NCI-H345 treated with DMSO at 0.1 percent for 48 hours (cell line): Measurements from ENCODE around the gene XIRP1.
"Not testable (repeated sequence)": the region's sequence is repeated elsewhere in the genome, so short reads cannot be mapped to it uniquely, and the experiment has no call there.

Experiments
- DNase-seq: peaks from one replicate; lab custom pipeline; 2025; ENCODE audit not compliant: unreplicated experiment; lab: John Stamatoyannopoulos, UW

Gene XIRP1

GRCh38 chr3:39185959-39186691 lies 6.3 kb downstream of the XIRP1 start:
- DNase-seq, result no peak

GRCh38 chr3:39185326-39185958 lies 7.0 kb downstream of the XIRP1 start:
- DNase-seq, result no peak

GRCh38 chr3:39184968-39185285 lies 7.5 kb downstream of the XIRP1 start:
- DNase-seq, result no peak

DNA sequence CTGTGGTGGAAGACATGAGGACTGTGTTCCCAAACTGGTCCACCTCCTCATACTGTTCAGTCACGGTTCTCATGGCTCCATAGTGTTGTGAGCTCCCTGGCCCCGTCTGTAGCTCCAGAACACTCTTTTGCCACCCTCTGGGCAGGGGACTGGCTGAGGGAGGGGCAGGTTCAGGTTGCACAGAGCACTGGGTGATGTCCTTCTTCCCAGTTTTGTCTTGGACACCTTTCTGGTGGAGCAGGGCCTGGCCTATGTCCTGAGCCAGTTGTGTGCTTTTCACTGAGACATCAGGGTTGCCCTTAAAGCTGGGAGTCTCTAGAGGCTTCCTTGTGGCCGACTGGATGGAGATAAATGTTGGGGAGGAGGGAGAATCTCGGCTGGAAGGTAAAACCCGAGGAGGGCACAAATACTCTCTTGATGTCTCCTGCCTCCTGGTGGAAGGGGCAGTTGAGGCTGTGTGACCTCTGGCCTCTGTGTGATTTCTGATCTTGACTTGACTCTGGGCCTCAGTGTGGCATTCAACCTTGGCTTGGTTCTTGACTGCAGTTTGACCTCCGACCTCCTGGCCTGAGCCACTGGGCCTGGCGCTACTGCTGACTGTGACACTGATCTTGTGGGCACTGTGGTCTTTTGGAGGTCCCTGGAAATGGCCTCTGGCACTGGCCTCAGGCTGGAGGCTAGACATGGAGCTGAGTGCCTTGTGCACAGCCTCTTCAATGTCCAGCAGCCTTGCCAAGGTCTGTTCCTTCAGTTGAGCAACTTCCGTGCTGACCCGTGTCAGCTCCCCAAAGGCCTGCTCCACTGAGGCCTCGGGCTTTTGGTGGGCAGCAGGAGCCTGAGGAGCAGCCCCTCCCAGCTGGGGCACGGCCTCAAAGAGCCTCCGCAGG lies 8.1 kb downstream of the XIRP1 start:
- DNase-seq, result no peak

- no peak for DNase-seq
Observed at GRCh38 chr3:39183211-39184080, 8.9 kb downstream of the XIRP1 start.

GRCh38 chr3:39181408-39182335 lies 10.7 kb downstream of the XIRP1 start:
- DNase-seq, result no peak

GRCh38 chr3:39180546-39181346 lies 11.6 kb downstream of the XIRP1 start:
- peak; percentile 56 for DNase-seq

GRCh38 chr3:39180183-39180545 lies 12.2 kb downstream of the XIRP1 start:
- DNase-seq, result no peak

- no peak for DNase-seq
Observed at GRCh38 chr3:39178553-39178952, 13.8 kb downstream of the XIRP1 start.

DNA sequence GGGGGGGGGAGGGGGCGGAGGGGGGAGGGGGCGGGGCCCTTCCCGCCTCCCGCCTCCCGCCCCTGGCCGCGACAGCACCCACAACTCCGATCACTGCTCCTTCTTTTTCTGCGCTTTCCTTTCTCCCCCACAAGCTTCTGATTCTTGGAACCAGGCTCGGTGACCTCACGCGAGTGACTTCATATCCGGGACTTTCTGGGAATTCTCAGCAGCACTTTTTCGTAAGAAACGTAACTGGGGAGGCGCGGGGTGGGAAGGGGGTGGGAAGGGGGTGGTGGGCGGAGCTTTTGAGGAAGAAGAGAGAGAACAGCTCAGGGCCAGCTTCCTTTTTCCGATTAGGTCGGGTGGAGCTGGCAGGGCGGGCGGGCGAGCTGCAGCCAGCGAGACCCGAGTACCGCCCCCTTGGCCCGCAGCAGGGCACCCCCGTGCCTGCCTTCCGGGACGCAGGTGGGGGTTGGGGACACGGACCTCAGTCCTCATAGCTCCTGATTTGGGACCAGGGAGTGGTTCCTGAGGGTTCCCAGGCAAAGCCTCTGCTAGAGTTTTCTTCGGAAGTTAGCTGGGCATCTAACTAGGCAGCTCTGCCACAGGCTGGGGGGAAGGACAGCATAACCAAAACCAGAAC lies 14.6 kb downstream of the XIRP1 start:
- no peak for DNase-seq

DNA sequence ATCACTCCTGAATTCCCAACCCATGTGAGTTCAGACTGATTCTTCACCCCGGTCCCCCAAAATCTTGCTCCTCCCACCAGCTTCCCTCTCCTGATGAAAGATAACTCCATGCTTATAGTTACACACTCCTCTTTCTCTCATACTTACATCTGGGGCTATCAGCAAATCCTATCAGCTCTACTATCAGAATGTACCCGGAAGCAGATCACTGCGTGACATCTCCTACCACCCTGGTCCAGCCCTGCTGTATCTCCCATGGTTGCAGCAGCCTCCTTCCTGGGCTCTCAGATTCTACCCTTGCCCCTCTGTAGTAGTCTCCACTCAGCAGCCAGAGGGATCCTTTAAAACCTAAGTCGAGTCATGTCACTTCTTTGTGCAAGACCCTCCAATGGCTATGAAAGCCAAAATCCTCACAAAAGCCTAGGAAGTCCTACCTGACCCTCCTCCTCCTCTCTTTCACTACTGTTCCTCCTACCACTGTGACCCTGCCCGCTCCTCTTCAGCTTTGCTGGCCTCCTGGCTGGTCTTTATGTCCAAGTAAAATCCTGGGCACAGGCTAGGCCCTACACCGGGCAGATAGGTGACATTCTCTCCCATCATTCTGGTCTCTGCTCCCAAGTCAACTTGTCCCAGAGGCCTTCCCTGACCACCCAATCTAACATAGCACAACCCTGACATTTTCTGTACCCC lies 16.2 kb downstream of the XIRP1 start:
- no peak for DNase-seq

DNA sequence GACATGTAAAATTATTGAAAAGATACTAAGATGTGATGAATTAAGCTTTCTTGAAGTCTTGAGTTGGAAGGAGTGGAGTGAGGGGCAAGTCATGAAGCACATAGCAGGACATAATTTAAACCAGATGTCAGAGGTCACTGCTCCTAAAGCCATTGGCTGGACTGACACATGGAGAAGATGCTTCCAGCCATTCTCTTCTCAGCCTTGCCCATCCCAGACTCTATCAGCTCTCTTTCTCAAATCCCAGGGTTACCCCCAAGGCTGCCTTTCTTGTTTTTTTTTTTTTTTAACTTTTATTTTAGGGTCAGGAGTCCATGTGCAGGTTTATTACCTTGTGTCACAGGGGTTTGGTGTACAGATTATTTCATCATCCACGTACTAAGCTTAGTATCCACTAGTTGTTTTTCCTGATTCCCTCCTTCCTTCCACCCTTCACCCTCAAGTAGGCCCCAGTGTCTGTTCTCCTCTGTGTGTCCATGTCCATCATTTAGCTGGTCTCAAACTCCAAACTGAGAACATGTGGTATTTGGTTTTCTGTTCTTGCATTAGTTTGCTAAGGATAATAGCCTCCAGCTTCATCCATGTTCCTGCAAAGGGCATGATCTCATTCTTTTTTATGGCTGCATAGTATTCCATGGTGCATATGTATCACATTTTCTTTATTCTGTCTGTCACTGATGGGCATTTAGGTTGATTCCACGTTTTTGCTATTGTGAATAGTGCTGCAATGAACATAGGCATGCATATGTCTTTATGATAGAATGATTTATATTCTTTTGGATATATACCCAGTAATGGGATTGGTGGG lies 18.9 kb downstream of the XIRP1 start:
- DNase-seq, result no peak

GRCh38 chr3:39171860-39172259 lies 20.5 kb downstream of the XIRP1 start:
- DNase-seq, result no peak

GRCh38 chr3:39170877-39171276 lies 21.5 kb downstream of the XIRP1 start:
- not testable (repeated sequence) for DNase-seq

GRCh38 chr3:39170461-39170860 lies 21.9 kb downstream of the XIRP1 start:
- DNase-seq, result no peak

GRCh38 chr3:39169712-39170111 lies 22.7 kb downstream of the XIRP1 start:
- DNase-seq, result no peak

DNA sequence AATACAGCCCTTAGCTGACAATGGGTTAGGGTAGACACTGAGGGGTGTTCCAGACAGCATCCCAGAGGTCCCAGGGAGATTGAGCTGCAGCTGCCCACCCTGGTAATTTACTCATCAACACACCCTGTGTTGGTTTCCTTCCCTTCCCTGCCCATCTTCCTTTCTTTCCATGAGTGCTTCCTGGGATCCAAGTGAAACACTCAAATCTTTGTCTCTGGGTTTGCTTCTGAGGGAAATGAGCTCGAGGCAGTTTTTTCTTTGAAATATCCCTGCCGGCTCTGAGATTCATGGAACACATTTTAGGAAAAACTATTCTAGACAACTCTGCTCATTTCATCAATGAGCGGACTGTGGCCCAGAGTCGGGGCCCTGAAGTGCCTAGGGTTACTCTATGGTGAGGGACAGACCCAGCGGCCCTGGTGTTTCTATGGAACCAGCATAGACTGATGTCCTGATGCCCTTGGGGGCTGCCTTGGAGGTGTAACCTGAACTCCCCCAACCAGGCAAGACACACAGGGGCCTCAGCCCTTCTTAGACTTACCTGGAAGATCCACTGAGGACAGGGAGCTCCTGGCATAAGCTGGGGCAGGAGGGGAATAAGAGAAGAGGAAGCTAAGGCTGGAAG lies 24.1 kb downstream of the XIRP1 start:
- DNase-seq, result no peak
